Neural progenitor cell (in vitro differentiated cells): Measurements from ENCODE around the gene SPINT1. TPM values are rescaled to one million over a fixed set of nuclear protein-coding genes. Genes with fewer than 3 reads are reported as not detected.

Source experiments
- DNase-seq: peaks from one replicate; pipeline ENCODE4 v3.0.0-alpha.2; 2016; ENCODE audit warnings: low spot score
- H2AFZ ChIP-seq: fragments of 200-600 bp; sonication (generic); replicated peaks from 2 replicates; pipeline ENCODE4 v1.6.1; 2016; ENCODE audit warnings: antibody characterized with exemption
- H3F3A ChIP-seq: fragments of 200-600 bp; sonication (generic); 2 replicates; pipeline ENCODE4 v1.6.1; 2016; ENCODE audit warnings: antibody characterized with exemption, low read depth
- H3K27ac ChIP-seq: fragments of 200-600 bp; sonication (generic); 2 replicates; pipeline ENCODE4 v1.5.1; 2016; ENCODE audit warnings: mild to moderate bottlenecking
- H3K27me3 ChIP-seq: fragments of 200-600 bp; sonication (generic); 2 replicates; pipeline ENCODE4 v1.6.1; 2016; ENCODE audit warnings: mild to moderate bottlenecking, moderate library complexity
- H3K36me3 ChIP-seq: fragments of 200-600 bp; sonication (generic); 2 replicates; pipeline ENCODE4 v1.5.1; 2016
- H3K4me1 ChIP-seq: fragments of 200-600 bp; sonication (generic); 2 replicates; pipeline ENCODE4 v1.6.1; 2016; ENCODE audit warnings: mixed run types
- H3K4me2 ChIP-seq: fragments of 200-600 bp; sonication (generic); 2 replicates; pipeline ENCODE4 v1.6.1; 2016
- H3K4me3 ChIP-seq: fragments of 200-600 bp; sonication (generic); 2 replicates; pipeline ENCODE4 v1.5.1; 2016
- H3K79me2 ChIP-seq: fragments of 200-600 bp; sonication (generic); 2 replicates; pipeline ENCODE4 v1.6.1; 2016; ENCODE audit warnings: low read depth
- H3K9ac ChIP-seq: fragments of 200-600 bp; sonication (generic); 2 replicates; pipeline ENCODE4 v1.6.1; 2016
- H3K9me3 ChIP-seq: fragments of 200-600 bp; sonication (generic); 2 replicates; pipeline ENCODE4 v1.5.1; 2016; ENCODE audit warnings: low read depth
- H4K20me1 ChIP-seq: fragments of 200-600 bp; sonication (generic); 2 replicates; pipeline ENCODE4 v1.6.1; 2016; ENCODE audit warnings: low read depth
- H3K27ac Mint-ChIP-seq: 3 replicates; pipeline ENCODE4 v1.8.0; 2021; ENCODE audit warnings: mixed read lengths
- H3K27me3 Mint-ChIP-seq: 2 replicates; pipeline ENCODE4 v1.8.0; 2022; ENCODE audit warnings: low read depth, mild to moderate bottlenecking, inconsistent platforms, moderate library complexity, mixed read lengths; ENCODE audit not compliant: insufficient read depth
- H3K36me3 Mint-ChIP-seq: 3 replicates; pipeline ENCODE4 v1.8.0; 2021; ENCODE audit warnings: mixed read lengths
- H3K4me1 Mint-ChIP-seq: 3 replicates; pipeline ENCODE4 v1.8.0; 2021; ENCODE audit warnings: mixed read lengths
- H3K4me3 Mint-ChIP-seq: 3 replicates; pipeline ENCODE4 v1.8.0; 2021; ENCODE audit warnings: mild to moderate bottlenecking, moderate library complexity, mixed read lengths
- H3K9me3 Mint-ChIP-seq: 3 replicates; pipeline ENCODE4 v1.8.0; 2020; ENCODE audit warnings: mixed read lengths
- EZH2 ChIP-seq: fragments of 200-600 bp; sonication (generic); IDR thresholded peaks from 2 replicates; pipeline ENCODE4 v1.6.1; 2017; ENCODE audit warnings: antibody characterized with exemption, mild to moderate bottlenecking, moderate library complexity
- EZH2phosphoT487 ChIP-seq: fragments of 200-600 bp; sonication (generic); IDR thresholded peaks from 2 replicates; pipeline ENCODE4 v1.6.1; 2017; ENCODE audit warnings: antibody characterized with exemption
- total RNA-seq: library from RNA; depleted of rRNA; stranded (reverse); fragments of >200 nt; gene quantifications from 2 replicates; pipeline ENCODE4 v1.2.3, GENCODE V29; 2015; ENCODE audit warnings: low replicate concordance
- TF ChIP-seq, protein P1 (sequence below): fragments of 200-600 bp; sonication (generic); IDR thresholded peaks from 2 replicates; pipeline ENCODE4 v1.5.1; 2017; ENCODE audit warnings: antibody characterized with exemption, mild to moderate bottlenecking

SPINT1 gene
- total RNA-seq, 1 donor from 2014 or later = 12.0 TPM

DNA sequence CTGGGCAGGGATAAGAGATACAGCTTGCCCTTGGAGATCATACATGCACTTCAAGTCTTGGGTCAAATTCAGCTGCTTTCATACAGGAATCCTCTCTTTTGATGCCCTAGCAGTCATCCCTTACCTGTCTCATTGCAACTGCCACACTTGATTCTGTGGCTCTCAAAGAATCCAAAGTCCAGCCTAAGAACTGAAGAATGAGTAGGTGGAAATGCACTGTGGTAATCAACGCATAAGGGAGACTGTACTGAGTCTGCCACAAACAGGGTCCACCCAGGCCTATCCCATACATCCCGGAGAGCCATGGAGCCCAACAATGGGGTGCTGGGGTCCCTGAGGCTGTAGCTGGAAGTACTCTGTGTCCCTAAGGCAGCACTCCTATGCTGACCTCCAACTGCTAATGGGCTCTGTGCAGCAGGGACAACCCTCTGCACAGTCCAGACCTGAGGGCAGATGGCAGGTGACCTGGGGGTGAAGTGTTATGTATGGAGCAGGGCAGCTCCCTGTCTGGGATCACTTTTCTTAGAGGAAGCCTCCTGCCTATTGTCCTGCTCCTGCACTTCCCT lies 48.7 kb downstream of the SPINT1 start:
- no peak overlapping the region for H3K9ac ChIP-seq
- Mint-ChIP-seq H3K9me3 (no peaks in the 10 kb centered on the region), H3K36me3 (peaks cover 8% of the 10 kb centered on the region), H3K4me1 (peaks cover 23% of the 10 kb centered on the region), H3K27me3 (peaks cover 9% of the 10 kb centered on the region), H3K4me3 (peak overlapping the region; percentile 59), H3K27ac (no peak overlapping the region)
- H2AFZ ChIP-seq = no peak overlapping the region
- no peak for DNase-seq
- H3F3A ChIP-seq = peaks cover 4% of the 10 kb centered on the region
- H3K9me3 ChIP-seq = no peaks in the 10 kb centered on the region
- peaks cover 7% of the 10 kb centered on the region for H3K4me1 ChIP-seq
- no peak overlapping the region for H3K4me3 ChIP-seq
- H3K27ac ChIP-seq = no peak overlapping the region
- no peak for TF ChIP-seq EZH2
- TF ChIP-seq EZH2phosphoT487 = no peak
- TF ChIP-seq, protein P1, sequence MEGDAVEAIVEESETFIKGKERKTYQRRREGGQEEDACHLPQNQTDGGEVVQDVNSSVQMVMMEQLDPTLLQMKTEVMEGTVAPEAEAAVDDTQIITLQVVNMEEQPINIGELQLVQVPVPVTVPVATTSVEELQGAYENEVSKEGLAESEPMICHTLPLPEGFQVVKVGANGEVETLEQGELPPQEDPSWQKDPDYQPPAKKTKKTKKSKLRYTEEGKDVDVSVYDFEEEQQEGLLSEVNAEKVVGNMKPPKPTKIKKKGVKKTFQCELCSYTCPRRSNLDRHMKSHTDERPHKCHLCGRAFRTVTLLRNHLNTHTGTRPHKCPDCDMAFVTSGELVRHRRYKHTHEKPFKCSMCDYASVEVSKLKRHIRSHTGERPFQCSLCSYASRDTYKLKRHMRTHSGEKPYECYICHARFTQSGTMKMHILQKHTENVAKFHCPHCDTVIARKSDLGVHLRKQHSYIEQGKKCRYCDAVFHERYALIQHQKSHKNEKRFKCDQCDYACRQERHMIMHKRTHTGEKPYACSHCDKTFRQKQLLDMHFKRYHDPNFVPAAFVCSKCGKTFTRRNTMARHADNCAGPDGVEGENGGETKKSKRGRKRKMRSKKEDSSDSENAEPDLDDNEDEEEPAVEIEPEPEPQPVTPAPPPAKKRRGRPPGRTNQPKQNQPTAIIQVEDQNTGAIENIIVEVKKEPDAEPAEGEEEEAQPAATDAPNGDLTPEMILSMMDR = no peak
- no peaks in the 10 kb centered on the region for H3K36me3 ChIP-seq
- H3K79me2 ChIP-seq = peaks cover 26% of the 10 kb centered on the region
- no peak overlapping the region for H3K4me2 ChIP-seq
- H4K20me1 ChIP-seq = no peaks in the 10 kb centered on the region
- peaks cover 20% of the 10 kb centered on the region for H3K27me3 ChIP-seq

DNA sequence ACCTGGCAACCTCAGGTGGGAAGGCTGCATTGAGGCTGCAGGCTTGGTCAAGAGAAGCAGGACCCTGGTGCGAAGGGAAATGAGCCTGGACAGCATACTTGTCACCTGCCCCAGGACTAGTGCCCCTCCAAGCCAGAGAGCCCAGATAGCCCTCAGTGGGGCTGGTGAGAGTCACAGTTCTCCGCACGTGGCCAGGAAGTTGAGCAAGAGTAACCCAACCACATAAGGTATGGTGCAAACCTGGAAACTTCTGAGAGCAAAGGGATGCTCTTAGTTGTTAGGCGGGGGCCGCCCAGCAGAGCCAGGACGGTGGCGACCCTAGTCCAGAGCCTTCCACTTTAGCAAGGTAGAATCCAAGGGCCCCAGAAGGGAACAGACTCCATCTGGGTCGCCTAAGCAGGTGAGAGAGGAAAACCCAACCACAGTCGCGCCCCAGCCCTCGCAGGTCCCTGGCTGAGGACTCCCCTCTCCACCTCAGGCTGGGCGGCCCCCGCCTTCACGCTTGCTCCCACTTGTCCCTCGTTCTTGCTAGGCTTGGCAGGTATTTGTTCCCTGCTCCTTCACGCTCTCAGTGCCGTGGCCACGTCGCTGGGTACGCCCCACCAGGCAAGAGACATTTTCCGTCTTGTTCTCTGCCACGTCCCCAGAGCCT lies 49.3 kb downstream of the SPINT1 start:
- H3K36me3 Mint-ChIP-seq = peaks cover 9% of the 10 kb centered on the region
- H3K4me1 Mint-ChIP-seq = peaks cover 23% of the 10 kb centered on the region
- no peak overlapping the region for H3K27ac Mint-ChIP-seq
- Histone ChIP-seq H2AFZ (peak overlapping the region; percentile 99), H3K9ac (no peak overlapping the region), H3K27me3 (peaks cover 20% of the 10 kb centered on the region), H4K20me1 (no peaks in the 10 kb centered on the region), H3K79me2 (peaks cover 26% of the 10 kb centered on the region), H3K4me3 (peak overlapping the region; percentile 84), H3K4me1 (peaks cover 7% of the 10 kb centered on the region), H3K9me3 (no peaks in the 10 kb centered on the region), H3K27ac (no peak overlapping the region), H3F3A (peaks cover 4% of the 10 kb centered on the region), H3K36me3 (no peaks in the 10 kb centered on the region), H3K4me2 (peak overlapping the region; percentile 80)
- no peak for TF ChIP-seq EZH2
- no peak for TF ChIP-seq EZH2phosphoT487
- TF ChIP-seq, protein P1 = no peak
- H3K9me3 Mint-ChIP-seq = no peaks in the 10 kb centered on the region
- H3K4me3 Mint-ChIP-seq = peak overlapping the region; percentile 98
- no peak for DNase-seq
- peaks cover 9% of the 10 kb centered on the region for H3K27me3 Mint-ChIP-seq

DNA sequence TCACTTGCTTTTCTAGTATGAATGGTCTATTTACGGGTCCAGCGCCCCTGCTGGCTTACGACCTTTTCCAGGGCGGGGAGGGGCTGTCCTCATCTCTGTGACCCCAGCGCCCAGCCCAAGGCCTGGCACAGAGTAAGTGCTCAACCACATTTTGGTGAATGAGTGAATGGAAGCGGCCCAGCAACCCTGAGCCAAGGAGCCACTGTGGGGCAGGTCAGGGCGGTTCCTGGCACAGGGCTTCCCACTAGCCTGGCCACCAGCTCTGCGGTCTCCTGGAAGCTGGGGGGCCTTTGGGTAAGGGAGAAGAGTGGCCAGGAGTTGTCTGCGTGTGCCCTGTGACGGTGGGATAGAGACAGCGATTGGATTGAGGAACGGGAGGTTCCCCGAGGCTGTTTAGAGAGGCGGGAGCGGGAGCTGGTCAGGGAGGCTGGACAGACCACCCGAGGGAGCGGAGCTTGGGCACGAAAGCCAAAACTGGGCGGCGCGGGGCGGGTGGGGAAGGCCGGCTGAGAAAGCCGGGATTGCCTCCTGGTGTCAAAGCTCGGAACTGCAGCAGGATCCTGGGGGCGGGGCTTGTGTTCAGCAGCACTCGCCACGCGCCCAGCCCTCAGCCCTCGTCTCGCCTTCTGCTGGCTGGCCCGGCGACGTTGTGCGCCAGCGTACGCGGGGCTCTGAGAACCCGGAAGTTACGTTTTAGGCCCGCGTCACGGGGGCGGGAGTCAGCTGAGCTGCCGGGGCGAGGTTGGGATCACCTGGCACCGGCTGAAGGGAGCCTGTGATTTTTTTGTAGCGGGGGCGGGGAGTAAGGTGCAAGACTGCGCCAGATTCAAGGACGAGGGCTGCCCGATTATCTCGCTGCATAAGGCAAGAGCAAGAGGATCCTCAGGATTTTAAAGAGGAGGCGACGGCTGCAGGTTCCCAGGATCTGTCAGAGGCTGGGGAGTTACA lies 50.2 kb downstream of the SPINT1 start, which contains the start of gene VPS18:
TSS of gene VPS18 (plus strand) at position 718 of the 948 bp plus-strand sequence. CDS start 319 bp downstream, outside the sequence.
- peak within 1 kb of the TSS; percentile 98 for H3K4me2 ChIP-seq
- peaks cover 26% of the 10 kb centered on the region for H3K79me2 ChIP-seq
- H3K4me3 ChIP-seq = peak within 1 kb of the TSS; percentile 84
- DNase-seq = peak; percentile 99
- peaks cover 20% of the 10 kb centered on the region for H3K27me3 ChIP-seq
- peaks cover 4% of the 10 kb centered on the region for H3F3A ChIP-seq
- Mint-ChIP-seq H3K36me3 (peaks cover 13% of the 10 kb centered on the region), H3K27me3 (peaks cover 9% of the 10 kb centered on the region), H3K9me3 (no peaks in the 10 kb centered on the region), H3K27ac (peak within 1 kb of the TSS; percentile 91), H3K4me3 (peak within 1 kb of the TSS; percentile 98), H3K4me1 (peaks cover 23% of the 10 kb centered on the region)
- H3K27ac ChIP-seq = peak within 1 kb of the TSS; percentile 39
- H4K20me1 ChIP-seq = no peaks in the 10 kb centered on the region
- H3K9ac ChIP-seq = peak within 1 kb of the TSS; percentile 66
- H2AFZ ChIP-seq = peak within 1 kb of the TSS; percentile 99
- no peaks in the 10 kb centered on the region for H3K36me3 ChIP-seq
- H3K9me3 ChIP-seq = no peaks in the 10 kb centered on the region
- H3K4me1 ChIP-seq = peaks cover 7% of the 10 kb centered on the region
- TF ChIP-seq, protein P1 = peak; percentile 68
- TF ChIP-seq EZH2 (no peak), EZH2phosphoT487 (no peak)
